HG03520 (cell line): ENCODE measurements around the gene NINL.
"Not testable (repeated sequence)": the region's sequence is repeated elsewhere in the genome, so short reads cannot be mapped to it uniquely, and the experiment has no call there.

Experiments used
- ATAC-seq: cut with Tn5 transposase; IDR thresholded peaks from one replicate; pipeline ENCODE4 v1.9.1; 2021; ENCODE audit warnings: mild to moderate bottlenecking, moderate library complexity; ENCODE audit not compliant: unreplicated experiment

Gene NINL

DNA sequence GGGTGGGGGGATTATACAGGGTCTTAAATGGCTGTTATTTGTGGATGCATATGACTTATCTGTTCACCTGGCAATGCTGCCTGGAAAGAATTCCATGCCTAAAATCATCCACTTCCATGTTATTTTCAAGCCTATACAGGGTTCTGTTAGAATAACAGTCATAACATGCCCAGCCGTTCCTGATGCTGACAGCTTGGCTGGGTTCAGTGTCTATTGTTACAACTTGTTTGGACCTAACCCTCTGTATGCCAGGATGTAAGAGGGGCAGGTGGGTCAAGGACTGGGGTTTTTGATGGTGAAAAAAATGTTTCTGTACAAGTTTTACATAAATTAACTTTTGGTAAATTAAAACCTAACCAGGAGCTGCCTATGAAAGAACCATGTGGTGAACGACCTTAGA lies 98.0 kb downstream of the NINL start:
- no peak for ATAC-seq

DNA sequence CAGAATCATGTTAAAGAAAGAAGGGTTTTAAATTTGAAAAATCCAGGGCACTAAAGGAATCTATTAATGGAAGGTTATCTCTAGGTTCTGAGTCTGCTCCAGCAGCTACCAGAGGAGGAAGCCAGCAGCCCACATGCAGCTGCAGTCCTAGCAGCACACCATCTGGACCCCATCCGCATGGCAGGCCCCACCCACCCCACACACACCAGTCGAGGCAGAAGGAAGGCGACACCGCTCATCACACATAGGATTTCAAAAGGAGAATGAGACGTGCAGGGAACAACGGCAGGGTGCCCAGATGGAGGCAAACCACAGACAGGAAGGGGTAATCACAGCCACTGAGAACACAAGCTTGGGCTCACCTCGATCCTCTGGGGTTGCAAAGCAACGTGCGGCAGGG lies 99.0 kb downstream of the NINL start:
- no peak for ATAC-seq

DNA sequence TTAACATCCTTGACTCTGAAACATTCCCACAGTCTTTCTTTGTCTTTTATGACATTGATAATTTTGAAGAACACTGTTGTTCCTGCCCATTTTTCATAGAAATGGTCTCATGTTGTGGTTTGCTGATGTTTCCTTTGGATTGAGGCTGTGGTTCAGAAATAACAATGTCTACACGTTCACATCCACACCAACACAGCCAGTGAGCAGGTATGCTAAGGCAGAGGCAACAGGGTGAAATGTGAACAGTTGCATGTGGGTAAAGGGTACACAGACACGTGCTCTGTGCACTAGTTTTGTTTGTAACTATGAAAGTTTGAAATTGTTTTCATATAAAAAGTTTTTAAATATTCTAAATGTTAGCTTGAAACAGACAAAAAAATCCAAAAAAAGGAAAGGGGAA lies 99.5 kb downstream of the NINL start:
- ATAC-seq: no peak

DNA sequence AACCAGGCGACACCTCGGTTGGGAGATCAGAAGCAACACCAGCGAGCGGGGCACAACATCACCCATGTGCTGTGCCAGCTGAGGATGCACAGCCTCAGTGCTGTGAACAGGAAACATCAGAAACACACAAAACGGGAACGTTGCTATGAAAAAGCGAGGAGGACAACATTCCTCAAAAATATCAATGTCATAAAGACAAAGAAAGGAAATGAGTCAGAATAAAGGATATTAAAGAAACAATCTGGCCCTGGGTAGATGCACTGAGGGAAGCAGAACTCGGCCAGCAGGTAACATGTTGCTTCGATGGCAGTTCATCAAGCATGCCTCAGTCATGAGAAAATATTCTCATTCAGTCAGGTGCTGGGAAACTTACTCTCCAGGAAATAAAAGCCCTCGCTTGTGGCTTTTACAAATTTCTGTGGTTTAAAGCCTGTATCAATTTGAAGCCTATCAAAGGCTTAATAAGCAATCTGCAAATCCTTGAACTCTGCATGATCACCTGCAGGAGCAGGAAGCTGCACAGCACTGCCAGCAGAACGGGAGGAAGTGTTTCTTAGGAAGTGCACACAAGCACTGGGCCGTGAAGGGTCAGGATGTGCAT lies 100.3 kb downstream of the NINL start:
- ATAC-seq: no peak

DNA sequence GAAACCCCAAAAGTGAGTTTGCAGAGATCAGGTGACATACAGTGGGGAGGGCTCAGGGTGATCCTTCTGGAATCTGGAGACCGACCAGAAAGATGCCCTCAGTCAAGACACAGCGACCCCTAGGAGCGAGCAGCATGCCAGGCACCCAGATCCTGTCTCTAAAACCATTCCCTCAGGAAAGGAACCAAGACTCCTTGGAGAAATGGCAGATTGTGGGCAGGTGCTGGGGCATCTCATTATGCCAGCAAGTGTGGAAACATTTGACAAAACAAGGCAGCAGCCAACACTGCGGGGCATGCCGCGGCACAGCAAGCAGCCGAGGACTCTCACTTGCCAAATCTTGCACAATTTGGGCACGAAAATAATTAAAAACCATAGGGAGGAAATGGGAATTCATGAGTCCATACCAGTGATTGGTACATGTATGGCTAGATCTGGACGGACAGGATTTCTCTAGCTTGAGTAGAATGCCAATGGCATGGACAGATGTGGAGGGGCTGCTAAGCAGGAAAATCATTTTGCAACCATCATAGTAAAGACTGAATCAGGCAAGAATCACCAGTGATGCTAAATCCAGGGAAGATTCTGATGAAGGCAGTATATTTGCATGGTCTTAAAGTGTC lies 101.0 kb downstream of the NINL start:
- ATAC-seq: no peak

DNA sequence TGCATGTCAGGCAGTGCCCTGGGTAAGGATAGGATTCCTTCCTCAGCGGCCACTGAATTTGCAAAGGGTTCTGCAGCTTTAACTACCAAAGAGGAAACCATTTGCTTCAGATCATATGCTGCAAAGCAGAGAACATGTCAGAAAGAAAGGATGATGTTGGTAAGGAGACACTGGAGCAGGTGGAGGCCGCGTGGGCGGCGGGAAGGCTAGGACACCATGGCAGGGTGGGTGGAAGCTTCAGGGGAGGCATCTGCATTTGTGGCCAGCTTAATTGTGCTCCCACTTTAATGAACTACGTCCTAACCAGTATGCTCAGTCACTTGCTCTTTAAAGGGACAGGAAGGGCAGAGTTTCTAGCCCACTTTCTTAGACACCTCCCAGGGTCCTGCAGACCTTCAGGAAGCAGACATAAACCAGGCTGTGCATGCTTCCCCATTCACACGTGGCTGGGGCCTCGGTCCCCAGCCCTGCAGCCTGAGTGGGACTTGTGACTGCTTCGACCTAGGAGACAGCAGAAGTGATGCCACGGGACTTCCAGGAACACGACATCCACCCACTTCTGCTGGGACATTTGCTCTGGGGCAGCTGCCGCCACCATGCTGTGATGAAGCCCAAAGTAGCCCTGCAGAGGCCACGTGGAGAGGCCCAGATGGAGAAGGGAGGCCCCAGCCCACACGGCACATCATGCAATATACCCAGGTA lies 101.7 kb downstream of the NINL start:
- ATAC-seq: no peak

DNA sequence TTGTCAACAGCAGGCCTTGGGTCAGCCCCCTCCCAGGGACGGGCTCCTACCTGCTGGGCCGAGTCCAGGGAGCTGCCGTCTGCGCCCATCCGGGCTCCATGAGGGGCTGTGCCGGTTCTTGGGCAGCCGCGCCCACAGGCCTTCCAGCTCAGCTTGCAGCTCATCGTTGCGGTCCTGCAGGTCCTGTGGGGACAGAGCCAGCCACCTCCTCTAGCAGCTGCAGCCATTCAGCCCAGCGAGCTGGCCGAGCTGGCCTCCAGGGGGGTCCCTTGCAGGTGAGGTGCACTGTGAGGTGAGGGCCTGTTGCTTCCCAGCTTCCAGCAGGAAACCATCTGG lies 103.4 kb downstream of the NINL start:
- ATAC-seq: no peak

DNA sequence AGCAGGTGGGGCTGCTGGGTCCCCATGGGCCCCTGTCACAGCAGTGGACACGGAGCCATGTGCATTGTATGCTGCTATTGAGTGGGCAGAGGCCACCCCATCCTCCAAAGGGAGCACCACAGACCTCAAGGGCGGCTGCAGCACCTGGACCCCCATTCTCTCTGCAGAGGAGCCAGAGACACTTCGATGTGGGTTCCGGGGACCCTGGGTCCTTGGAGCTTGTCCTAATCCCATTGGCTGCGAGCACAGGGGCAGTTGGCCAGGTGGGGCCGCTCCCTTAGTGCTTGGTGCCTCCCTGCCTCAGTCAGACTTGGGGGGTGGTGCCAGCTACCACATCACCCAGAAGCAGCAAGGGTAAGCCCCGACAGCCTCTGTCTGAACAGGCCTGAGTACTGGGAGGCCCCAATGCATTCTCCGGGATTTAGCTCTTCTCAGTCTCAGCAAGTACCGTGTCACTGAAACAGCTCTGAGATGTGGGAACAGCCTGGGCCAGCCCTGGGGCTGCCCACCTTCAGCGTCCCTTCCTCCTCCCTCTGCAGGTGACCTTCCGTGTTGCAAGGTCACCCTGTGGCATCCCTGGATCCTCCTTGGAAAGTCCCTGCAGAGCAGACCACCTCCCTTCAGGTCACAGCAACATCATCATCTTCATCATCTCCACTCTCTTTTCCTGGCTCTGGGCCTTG lies 104.0 kb downstream of the NINL start:
- no peak for ATAC-seq

DNA sequence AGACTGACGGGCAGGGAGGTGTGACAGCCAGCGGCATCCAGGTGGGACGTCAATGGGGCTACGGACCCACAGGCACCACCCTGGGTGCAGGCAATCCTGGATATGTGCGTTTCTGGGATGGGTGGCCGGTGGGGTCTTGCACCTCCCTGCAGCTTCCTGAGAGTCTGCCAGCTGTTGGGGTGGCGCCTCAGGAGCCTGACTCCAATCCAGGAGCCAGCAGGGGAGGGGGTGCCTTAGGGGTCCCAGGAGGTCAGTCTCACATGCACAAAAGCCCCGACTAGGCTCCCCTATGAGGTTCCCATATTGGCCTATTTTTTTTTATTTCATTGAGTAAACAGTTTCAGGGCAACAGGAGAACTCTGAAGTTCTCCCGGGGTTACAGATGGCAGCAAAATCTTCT lies 104.5 kb downstream of the NINL start:
- no peak for ATAC-seq

DNA sequence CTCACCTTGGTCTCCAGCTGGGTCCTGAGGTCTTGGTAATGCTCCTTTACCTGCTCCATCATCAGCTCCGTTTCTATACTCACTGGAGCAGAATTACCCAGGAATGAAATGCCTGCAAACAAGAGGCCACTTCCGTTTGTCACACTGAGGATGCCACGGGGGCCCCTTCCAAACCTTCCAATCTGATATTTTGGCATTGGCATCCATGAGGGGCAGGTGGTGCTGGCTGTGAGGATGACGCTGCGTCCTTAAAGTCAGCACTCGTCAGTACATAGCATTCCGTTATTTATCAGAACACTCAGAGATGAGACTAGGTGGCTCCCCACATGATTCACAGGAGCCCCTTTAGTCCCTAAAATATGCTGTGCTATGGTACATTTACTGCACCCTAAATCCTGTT lies 105.2 kb downstream of the NINL start:
- ATAC-seq: no peak

DNA sequence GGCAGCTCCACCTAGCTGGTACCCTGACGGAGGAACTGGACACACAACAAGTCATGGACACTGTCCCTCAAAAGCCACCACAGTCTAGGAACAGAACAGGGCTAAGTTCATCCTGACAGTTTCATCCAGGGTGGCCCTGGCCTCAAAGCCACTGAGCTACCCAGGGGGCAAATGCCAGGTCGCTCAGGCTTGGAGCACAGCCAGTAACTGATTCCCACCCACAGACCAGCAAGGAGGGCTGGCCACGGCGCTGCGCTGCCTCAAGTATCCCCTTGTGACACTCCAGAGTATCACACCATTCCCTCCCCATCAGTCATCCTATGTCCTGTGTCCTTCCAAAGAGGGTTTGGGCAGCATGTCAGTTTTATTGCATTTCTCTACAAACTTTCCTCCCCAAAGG lies 105.7 kb downstream of the NINL start:
- no peak for ATAC-seq

DNA sequence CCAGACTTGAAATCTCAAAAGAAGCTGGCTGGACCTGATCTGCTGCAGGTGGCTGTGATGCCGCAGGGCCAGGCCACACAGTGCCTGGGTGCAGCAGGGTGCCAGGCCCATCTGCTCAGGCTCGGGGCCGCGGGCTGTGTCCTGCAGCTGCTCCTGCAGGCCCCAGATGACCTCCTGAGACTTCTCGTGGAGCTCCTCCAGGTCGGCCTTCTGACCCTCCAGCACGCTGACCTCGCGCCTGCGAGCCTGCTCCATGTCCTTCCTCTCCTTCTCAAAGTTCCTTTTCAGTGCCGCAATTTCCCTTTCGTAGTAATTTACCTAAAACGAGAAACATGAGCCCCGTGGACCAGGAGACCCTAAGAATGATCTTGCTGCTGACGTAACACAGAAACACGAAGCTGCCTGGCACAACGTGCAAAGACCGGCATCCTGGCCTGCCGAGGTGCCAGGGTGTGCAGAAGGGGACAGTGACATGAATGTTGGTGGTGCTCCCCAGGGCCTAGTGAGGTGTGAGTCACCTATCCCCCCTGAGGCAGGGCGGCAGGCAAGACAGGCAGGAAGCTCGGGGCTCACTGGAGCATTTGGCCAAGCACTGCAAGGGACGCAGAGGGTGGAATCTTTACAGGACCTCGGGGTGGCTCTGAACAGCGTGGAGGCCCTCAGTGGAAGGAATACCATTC lies 106.3 kb downstream of the NINL start:
- no peak for ATAC-seq

DNA sequence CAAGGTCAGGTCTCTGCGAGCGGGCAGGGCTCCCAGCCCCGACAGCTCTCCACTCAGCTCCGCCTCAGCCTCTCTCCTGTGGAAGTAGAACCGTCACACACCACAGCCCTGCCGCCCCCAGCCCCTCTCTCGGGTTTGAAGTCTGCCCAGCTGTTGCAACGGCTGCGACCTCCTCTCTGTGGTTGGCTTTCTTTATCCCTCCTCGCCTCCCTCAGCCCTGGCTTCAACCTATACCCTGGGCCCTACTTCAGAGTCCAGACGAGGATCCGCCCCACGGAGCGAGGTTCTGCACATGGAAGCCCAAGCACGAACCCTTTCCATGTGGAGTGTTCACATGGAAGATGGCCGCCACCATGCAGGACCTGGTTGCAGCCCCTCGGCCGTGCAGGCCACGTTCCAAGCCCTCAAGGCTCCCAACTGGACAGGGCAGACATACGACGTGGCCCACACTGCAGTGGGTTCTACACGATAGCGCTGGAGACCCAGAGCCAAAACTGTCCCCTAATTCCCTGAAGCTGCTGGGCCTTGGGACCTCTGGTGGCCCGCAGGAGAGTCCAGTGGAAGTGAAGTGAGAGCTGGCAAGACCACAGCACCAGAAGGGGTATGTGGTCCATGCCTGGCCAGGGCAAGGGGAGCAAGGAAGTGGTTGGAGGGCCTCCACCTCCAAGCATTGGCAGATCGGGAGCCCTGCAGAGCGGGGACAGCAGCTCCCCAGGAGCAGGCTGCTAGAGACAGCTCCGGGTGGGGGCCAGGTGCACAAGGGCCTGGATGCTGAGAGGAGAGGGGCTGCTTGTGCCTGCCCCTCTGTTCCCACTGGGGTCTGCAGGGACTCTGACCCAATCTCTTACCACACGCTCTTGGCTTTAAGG lies 108.1 kb downstream of the NINL start:
- ATAC-seq: no peak

DNA sequence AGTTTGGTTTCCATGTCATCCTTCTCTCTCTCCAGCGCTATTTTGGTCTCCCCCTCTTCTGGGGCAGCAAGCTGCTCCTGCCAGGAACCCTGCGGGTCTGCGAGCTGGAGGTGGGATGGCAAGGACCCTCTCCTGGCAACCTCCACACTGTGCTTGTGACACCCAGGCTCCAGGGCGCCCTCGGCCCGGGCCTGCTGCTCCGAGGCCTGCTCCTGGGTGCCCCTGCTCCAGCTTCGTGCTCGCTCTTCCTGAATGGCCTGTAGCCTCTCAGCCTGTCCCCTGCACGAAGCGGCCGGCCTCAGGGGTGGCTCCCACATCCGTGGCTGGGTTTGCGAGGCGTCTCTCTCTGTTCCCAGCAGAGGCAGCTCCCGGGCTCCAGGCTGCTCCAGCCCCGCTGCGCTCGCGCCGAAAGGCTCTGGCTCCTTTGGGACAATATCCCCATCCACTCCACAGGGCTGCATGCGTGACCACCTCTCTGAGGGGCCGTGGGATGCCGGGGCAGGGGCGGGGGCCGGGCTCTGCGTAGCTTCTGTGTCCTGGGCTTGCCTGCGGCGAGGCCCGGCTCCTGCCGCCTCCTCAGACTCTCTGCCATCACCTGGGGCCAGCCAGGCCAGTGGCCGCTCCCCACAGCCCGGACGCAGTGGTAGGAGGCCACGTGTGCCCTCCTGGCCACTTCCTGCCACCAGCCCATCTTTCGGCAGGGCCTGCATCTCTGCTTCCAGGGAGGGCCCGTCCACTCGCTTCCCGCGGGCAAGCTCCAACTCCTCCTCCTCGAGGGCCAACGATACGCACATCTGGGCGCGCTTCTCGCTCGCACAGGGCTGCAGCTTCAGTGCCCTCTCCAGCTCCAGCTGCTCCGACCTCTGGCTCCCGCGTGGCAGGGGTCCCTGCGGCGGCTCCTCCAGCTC lies 109.0 kb downstream of the NINL start:
- no peak for ATAC-seq

DNA sequence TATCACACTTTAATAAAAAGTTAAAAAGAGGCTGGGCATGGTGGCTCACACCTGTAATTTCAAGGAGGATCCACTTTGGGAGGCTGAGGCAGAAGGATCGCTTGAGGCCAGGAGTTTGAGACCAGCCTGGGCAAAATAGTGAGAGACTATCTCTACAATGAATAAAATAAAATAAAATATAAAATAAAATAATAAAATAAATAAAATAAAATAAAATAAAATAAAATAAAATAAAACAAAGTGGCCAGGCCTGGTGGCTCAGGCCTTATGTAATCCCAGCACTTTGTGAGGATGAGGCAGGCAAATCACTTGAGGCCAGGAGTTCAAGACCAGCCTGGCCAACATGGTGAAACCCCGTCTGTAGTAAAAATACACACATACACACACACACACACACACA lies 112.0 kb downstream of the NINL start:
- not testable (repeated sequence) for ATAC-seq

DNA sequence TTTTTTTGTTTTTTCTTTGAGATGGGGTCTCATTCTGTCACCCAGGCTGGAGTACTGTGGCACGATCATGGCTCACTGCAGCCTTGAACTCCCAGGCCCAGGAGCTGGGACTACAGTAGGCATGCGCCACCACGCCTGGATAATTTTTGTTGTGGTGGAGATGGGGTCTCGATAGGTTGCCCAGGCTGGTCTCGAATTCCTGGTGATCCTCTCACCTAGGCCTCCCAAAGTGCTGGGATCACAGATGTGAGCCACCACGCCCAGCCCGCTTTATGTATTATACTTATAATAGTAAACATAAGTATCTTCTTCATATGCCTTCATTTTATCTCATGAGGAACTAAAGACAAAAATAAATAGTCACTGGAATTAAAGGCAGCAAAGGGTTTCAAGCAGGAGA lies 114.3 kb downstream of the NINL start:
- no peak for ATAC-seq

DNA sequence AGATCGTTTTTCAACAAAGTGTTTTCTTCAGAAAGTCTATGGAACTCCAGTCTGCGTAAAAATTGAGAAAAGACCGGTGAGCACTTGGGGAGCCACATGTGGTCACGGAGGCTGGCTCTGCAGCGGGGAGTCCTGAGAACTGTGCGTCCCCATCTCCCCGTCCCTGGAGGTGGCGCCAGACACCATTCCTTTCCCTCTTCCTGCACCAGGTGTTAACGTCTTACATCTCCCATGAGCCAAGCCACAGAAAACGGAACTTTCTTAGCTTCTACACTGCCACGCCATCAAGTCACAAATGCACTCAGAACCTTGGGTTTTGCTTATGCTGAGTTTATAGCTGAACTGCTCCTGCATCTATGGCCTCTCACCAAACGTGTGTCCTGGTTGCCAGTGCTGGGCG lies 115.3 kb downstream of the NINL start:
- peak; percentile 44 for ATAC-seq

DNA sequence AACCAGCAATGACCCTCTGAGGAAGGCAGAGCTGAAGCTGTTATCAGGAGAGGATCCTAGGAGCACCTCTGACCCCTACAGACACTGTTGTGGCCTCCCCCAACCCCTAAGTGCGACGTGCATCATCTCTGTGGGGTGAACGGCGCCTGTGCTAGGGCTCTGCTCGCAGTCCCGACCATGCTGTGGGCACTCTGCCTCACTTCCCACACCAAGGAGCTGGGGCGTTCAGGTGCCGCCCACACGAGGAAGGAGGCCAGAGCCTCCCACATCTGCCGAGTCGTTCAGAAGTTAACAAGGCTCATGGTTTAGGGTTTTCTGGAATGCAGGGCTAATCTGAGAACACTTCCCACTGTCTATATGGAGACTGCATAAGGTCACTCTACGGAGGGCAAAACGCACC lies 115.8 kb downstream of the NINL start:
- ATAC-seq: no peak
